ENCODE data around the gene ADIPOR2. TPM values are rescaled to one million over a fixed set of nuclear protein-coding genes. Genes with fewer than 3 reads are reported as not detected.
A peak's percentile ranks its signal among the peaks of the same experiment; 100 is the strongest.

ADIPOR2 gene, protein sequence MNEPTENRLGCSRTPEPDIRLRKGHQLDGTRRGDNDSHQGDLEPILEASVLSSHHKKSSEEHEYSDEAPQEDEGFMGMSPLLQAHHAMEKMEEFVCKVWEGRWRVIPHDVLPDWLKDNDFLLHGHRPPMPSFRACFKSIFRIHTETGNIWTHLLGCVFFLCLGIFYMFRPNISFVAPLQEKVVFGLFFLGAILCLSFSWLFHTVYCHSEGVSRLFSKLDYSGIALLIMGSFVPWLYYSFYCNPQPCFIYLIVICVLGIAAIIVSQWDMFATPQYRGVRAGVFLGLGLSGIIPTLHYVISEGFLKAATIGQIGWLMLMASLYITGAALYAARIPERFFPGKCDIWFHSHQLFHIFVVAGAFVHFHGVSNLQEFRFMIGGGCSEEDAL
- 10 to 100 TPM; 50.2 to 51.3 TPM for total RNA-seq

DNA sequence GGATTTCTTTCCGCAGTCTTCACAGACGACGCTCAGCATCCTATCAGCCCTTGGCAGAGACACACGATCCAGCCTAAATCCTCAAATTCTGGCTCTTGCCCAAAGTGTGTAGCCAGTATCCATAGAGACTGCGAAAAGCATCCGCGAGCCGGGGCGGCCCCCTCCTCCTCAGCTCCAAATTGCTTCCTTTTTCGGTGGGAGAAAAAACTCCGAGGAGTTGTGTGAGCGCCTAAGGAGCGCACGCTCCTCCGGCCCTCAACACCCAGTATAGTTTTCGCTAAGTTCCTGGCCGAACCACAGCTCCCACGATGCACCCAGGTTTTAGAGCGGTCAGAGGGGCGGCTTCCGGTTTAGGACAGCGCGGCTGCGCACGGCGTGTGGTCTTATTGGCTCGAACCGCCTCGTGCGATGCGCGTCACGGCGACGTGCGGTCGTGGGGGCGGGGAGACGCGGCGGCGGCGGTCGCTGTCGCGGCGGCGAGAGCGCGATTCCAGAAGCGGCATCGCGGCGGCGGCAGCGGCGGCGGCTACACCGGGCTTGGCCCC, at the start of gene ADIPOR2:
ADIPOR2 (plus strand) TSS at position 493 of the 545 bp plus-strand sequence. CDS start 63,274 bp downstream, outside the sequence.
- Mint-ChIP-seq H3K4me1 (peaks cover 29% of the 10 kb centered on the region), H3K36me3 (peaks cover 4% of the 10 kb centered on the region), H3K27ac (peak within 1 kb of the TSS; percentile 95), H3K9me3 (no peaks in the 10 kb centered on the region), H3K27me3 (peaks cover 2% of the 10 kb centered on the region), H3K4me3 (peak within 1 kb of the TSS; percentile 96)
- POLR2A ChIA-PET, result interaction anchor here (0.5 to 2.4 kb wide), 10 partner anchors 9 to 106 kb away, joined by 3 to 13 read pairs (median 4); no protein-coding TSS in a partner anchor
- ATAC-seq (ENCODE audit: low read depth) (peak; percentile 99), DNase-seq (peak; percentile 96)

DNA sequence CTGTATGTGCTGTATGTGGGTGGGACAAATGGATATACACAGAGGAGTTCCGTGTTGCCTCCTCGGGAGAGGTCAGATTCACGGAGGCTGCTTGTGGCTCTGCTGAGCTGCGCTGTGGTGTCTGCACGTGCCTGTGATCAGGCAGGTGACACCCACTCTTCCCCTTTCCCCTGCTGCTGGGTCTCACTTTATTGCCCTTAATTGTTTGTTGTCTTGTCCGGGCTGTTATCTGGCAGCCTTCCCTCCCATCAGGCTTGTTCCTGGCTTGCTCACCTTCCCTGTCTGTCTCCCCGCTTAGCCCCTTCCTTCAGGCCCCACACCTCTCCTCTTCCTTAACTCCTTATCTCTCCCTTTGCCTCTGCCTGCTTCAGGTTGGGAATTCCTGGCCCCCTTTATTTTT, 48.4 kb upstream of the ADIPOR2 start:
- Mint-ChIP-seq H3K9me3 (no peaks in the 10 kb centered on the region), H3K4me1 (peaks cover 12% of the 10 kb centered on the region), H3K27ac (no peak overlapping the region), H3K4me3 (no peak overlapping the region), H3K27me3 (peaks cover 8% of the 10 kb centered on the region), H3K36me3 (no peaks in the 10 kb centered on the region)
- DNase-seq (no peak), ATAC-seq (ENCODE audit: low read depth) (no peak)
- POLR2A ChIA-PET, result no interaction called here

DNA sequence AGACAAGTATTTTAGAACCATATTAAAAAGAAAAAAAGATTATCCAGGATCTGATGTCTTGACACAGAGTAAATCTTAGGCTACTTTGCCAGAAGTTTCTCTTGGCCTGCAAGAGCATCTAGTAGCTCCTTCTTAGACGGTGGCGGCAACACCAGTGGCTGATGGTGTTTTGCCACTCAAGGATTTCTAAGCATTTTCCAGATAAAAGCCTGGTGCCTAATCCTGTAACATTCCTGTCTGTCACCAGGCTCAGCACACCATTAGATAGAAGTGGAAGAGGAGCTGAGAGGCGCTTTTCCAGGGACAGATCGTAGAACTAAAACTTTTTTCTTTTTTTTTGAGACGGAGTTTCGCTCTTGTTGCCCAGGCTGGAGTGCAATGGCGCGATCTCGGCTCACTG, 47.8 kb upstream of the ADIPOR2 start:
- no peak for ATAC-seq (ENCODE audit: low read depth)

DNA sequence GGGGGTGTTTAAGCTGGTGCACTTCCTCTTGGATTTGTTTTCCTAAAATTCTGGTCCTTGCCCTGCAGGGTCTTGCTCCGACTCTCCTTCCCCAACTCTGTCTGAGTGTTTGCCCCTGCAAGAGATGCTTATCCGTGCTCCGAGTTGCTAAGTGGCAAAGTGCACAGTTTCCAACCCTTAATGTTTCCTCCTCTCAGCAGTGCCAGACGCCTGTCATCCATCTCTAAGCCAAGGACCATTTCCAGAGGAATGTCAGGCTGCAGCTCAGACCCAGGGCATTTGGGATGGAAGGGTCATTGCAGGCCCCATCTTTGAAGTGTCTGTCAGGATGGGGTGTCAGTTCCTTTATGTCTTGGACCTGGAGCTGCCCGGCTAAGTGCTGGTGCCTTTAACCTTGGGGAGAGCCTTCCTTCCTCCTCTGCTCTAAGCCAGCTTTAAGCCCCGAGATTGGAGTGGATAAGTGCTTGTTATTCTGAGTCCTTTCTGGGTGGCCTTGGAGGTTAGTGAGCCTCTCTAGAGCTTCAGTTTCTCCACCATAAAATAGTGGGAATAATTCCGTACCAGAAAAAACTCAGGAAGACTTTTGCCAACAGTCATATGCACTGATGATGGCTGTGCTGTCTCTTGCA, 46.9 kb upstream of the ADIPOR2 start:
- ATAC-seq (ENCODE audit: low read depth) (no peak), DNase-seq (no peak)
- H3K36me3 Mint-ChIP-seq, result no peaks in the 10 kb centered on the region
- H3K9me3 Mint-ChIP-seq, result no peaks in the 10 kb centered on the region
- no peak overlapping the region for H3K27ac Mint-ChIP-seq
- POLR2A ChIA-PET, result interaction anchor here (0.6 kb wide), 1 partner anchor 42 kb away, joined by 3 read pairs; no protein-coding TSS in a partner anchor
- H3K4me3 Mint-ChIP-seq, result no peak overlapping the region
- H3K4me1 Mint-ChIP-seq, result peaks cover 13% of the 10 kb centered on the region
- H3K27me3 Mint-ChIP-seq, result peaks cover 18% of the 10 kb centered on the region

More for the DNA sequence above, 47.8 kb upstream of the ADIPOR2 start:
- Mint-ChIP-seq H3K4me3 (no peak overlapping the region), H3K27ac (no peak overlapping the region), H3K27me3 (peaks cover 11% of the 10 kb centered on the region), H3K36me3 (no peaks in the 10 kb centered on the region), H3K9me3 (no peaks in the 10 kb centered on the region), H3K4me1 (peaks cover 13% of the 10 kb centered on the region)
- POLR2A ChIA-PET, result no interaction called here
- DNase-seq, result no peak

DNA sequence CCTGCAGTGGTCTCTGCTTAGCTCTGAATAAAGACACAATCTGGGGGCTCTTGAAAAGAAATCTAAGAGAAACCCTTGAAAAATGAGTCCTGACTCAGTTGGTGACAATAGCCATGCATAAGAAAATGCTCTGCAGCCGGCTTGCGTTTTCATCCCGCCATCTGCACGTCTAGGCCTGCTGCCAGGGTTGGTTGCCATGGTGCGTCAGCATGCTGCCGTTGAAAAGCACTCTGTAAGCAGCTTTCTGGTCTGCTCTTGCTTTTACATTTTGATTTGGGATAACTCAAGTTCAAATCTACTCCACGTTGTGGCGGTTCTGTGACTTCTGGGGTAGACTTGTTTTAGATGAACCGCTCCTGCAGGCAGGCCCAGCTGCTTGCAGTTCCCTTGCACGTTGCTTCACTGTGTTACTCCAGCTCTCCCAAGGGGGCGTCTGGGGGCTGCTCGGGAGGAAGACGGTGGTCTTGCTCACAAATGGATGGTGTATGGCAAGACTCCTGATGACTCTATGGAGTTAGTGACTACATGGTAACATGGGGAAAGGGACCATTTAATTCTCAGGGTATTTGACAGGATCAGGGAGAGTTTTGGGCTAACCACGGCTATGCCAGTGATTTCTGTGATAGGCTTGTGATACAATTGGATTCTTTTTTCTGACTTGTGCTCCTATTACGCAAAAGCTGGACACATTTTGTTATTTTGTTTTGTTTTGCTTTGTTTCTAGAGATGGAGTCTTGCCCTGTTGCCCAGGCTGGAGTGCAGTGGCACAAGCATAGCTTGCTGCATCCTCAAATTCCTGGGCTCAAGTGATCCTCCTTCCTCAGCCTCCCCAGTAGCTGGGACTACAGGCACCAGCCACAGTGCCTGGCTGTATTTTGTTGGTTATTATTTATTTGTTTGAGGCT, 46.1 kb upstream of the ADIPOR2 start:
- Mint-ChIP-seq H3K27me3 (peaks cover 26% of the 10 kb centered on the region), H3K27ac (no peak overlapping the region), H3K36me3 (no peaks in the 10 kb centered on the region), H3K9me3 (no peaks in the 10 kb centered on the region), H3K4me1 (peaks cover 13% of the 10 kb centered on the region), H3K4me3 (no peak overlapping the region)
- DNase-seq (no peak), ATAC-seq (ENCODE audit: low read depth) (no peak)
- POLR2A ChIA-PET, result interaction anchor here (0.6 kb wide), 1 partner anchor 43 kb away, joined by 3 read pairs; no protein-coding TSS in a partner anchor

DNA sequence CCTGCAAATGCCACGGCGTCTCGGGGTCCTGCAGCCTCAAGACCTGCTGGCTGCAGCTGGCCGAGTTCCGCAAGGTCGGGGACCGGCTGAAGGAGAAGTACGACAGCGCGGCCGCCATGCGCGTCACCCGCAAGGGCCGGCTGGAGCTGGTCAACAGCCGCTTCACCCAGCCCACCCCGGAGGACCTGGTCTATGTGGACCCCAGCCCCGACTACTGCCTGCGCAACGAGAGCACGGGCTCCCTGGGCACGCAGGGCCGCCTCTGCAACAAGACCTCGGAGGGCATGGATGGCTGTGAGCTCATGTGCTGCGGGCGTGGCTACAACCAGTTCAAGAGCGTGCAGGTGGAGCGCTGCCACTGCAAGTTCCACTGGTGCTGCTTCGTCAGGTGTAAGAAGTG, 45.1 kb upstream of the ADIPOR2 start:
- no peaks in the 10 kb centered on the region for H3K9me3 Mint-ChIP-seq
- no peaks in the 10 kb centered on the region for H3K36me3 Mint-ChIP-seq
- no peak overlapping the region for H3K27ac Mint-ChIP-seq
- DNase-seq (no peak), ATAC-seq (ENCODE audit: low read depth) (no peak)
- no peak overlapping the region for H3K4me3 Mint-ChIP-seq
- peaks cover 13% of the 10 kb centered on the region for H3K4me1 Mint-ChIP-seq
- peaks cover 31% of the 10 kb centered on the region for H3K27me3 Mint-ChIP-seq
- POLR2A ChIA-PET, result no interaction called here

DNA sequence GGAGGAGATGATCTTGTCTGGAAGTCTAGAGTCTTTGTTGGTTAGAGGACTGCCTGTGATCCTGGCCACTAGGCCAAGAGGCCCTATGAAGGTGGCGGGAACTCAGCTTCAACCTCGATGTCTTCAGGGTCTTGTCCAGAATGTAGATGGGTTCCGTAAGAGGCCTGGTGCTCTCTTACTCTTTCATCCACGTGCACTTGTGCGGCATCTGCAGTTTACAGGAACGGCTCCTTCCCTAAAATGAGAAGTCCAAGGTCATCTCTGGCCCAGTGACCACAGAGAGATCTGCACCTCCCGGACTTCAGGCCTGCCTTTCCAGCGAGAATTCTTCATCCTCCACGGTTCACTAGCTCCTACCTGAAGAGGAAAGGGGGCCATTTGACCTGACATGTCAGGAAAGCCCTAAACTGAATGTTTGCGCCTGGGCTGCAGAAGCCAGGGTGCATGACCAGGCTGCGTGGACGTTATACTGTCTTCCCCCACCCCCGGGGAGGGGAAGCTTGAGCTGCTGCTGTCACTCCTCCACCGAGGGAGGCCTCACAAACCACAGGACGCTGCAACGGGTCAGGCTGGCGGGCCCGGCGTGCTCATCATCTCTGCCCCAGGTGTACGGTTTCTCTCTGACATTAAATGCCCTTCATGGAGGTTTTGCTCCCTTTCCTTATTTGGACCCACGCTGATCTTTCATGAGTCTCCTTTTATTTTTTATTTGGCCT, 44.1 kb upstream of the ADIPOR2 start:
- Mint-ChIP-seq H3K9me3 (no peaks in the 10 kb centered on the region), H3K36me3 (no peaks in the 10 kb centered on the region), H3K27ac (no peak overlapping the region), H3K27me3 (peaks cover 36% of the 10 kb centered on the region), H3K4me3 (no peak overlapping the region), H3K4me1 (peaks cover 13% of the 10 kb centered on the region)
- ATAC-seq (ENCODE audit: low read depth) (peak; percentile 36), DNase-seq (no peak)
- POLR2A ChIA-PET, result interaction anchor here (0.6 kb wide), 1 partner anchor 64 kb away, joined by 3 read pairs; no protein-coding TSS in a partner anchor

DNA sequence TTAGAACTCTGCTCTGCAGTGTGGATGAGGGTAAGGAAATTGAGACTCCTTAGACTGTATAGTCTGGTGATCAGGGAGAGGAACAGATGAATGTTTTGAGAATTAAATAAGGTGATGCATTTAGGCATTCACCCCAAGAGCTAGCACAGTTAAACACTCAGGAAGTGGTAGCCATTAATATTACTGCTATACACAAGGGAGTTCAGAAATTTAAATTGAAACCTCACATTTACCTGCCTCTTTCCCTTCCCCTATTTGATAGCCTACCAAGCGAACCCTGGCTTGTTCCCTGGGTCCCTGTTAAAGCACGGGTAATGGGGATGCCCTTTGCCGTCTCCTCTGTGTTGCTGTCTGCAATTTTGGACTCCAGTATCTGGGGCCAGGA, 43.6 kb upstream of the ADIPOR2 start:
- Mint-ChIP-seq H3K4me3 (no peak overlapping the region), H3K4me1 (peaks cover 13% of the 10 kb centered on the region), H3K27ac (no peak overlapping the region), H3K27me3 (peaks cover 41% of the 10 kb centered on the region), H3K36me3 (no peaks in the 10 kb centered on the region), H3K9me3 (no peaks in the 10 kb centered on the region)
- no peak for DNase-seq
- ATAC-seq (ENCODE audit: low read depth), result peak; percentile 26
- POLR2A ChIA-PET, result interaction anchor here (0.6 kb wide), 1 partner anchor 64 kb away, joined by 3 read pairs; no protein-coding TSS in a partner anchor

DNA sequence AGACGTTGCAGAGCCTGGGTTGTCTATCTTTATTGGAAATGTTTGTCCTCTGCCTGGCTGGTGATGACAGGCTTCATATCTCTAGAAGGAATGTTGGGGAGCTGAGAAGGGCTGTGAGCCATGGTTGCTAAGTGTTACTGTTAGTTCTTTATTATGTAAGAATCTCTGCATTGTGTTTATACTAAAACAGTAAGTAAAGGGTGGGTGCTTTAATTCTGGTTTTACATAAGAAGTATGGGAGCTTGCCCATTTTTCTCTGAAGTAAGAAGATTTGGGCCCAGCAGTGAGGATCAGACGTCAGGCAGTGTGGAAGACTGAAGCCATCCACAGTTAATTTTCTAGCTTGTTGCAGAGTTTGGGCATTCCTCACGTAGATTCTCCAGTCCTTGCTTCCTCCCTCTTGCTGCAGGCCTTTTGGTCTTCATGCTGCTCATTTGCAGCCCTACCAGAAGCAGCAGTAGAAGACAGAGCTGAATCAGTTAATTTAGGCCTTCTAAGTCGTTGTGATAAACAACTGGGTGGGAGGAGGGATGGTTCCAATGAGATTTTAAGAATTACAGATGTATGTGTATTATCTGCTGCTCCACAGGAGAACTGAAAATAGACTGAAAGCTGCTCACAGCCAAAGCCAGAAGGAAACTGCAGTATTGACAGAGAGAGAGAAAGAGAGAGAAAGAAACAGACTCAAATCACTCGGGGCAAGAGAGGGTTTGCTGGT, 40.5 kb upstream of the ADIPOR2 start:
- Mint-ChIP-seq H3K27ac (no peak overlapping the region), H3K9me3 (no peaks in the 10 kb centered on the region), H3K4me1 (peaks cover 12% of the 10 kb centered on the region), H3K4me3 (no peak overlapping the region), H3K36me3 (no peaks in the 10 kb centered on the region), H3K27me3 (peaks cover 46% of the 10 kb centered on the region)
- DNase-seq (no peak), ATAC-seq (ENCODE audit: low read depth) (no peak)
- POLR2A ChIA-PET, result no interaction called here

DNA sequence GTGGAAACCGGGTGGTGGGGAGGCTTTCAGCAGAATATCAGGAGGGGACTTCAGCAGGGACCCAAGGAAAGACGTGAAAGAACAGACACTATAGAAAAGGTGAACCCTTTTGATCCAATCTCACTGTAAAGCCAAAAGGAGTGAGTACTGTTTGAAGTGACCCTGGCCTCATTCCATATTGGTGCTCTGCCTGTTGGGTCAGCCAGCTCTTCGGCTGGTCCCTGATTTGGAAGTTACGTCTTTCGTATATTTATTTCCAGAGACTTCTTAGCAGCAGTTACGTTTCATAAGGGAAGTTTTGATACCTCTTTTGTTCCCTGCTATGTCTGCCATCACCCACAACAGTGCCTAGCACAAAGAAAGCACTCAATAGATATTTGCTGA, 39.9 kb upstream of the ADIPOR2 start:
- Mint-ChIP-seq H3K36me3 (no peaks in the 10 kb centered on the region), H3K4me1 (peaks cover 11% of the 10 kb centered on the region), H3K27ac (no peak overlapping the region), H3K9me3 (no peaks in the 10 kb centered on the region), H3K27me3 (peaks cover 46% of the 10 kb centered on the region), H3K4me3 (no peak overlapping the region)
- no peak for DNase-seq
- ATAC-seq (ENCODE audit: low read depth), result no peak
- POLR2A ChIA-PET, result no interaction called here

DNA sequence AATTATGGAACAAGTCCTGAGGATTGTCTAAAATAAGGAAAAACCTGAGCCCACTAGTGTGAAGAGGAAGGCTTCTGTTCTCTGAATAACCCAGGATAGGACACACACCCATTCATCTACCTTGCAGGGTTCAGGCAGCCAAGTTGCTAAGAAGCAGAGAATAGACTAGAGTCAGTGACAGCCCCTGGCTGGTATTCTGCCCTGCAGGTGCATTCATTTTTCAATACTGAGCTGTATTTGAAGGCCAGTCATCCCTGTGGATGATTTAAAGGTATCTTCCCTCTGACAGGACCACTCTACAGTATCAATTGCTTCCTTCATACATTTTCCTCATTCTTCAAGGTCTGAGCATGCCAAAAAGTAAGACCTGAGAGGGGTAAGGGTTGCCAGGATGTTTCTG, 38.9 kb upstream of the ADIPOR2 start:
- Mint-ChIP-seq H3K27ac (no peak overlapping the region), H3K4me3 (no peak overlapping the region), H3K4me1 (peaks cover 8% of the 10 kb centered on the region), H3K36me3 (no peaks in the 10 kb centered on the region), H3K9me3 (no peaks in the 10 kb centered on the region), H3K27me3 (peaks cover 46% of the 10 kb centered on the region)
- ATAC-seq (ENCODE audit: low read depth) (no peak), DNase-seq (no peak)
- POLR2A ChIA-PET, result interaction anchor here (1.1 to 2.1 kb wide), 2 partner anchors 35 to 139 kb away, joined by 5 to 12 read pairs; no protein-coding TSS in a partner anchor

DNA sequence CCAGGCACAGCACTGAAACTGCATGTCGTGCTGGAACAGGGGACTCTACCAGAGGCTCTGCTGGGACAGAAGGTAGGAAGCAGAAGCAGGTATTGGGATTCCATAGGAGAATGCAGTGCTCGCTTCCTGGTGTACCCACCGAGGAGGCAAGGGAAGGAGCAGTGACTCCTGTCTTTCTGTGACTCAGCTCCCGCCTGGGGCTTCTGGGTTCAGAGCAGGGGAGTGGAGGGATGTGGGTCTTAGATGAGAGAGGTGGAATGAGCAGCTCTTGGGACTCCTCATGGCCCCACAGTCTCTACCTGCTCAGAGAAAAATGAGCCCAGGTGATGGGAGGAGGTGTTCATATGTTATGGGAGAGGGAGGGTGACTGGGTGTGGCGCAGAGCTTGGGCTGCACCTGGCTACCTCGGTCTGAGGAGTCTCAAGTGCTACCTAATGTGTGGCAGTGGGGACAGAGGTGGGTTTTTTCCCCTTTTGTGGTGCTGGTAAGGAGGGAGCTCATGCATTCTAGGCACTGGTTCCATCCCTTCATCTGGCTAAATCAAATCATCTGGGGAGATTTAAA, 35.6 kb upstream of the ADIPOR2 start:
- ATAC-seq (ENCODE audit: low read depth), result no peak
- Mint-ChIP-seq H3K4me1 (peaks cover 3% of the 10 kb centered on the region), H3K27ac (no peak overlapping the region), H3K9me3 (no peaks in the 10 kb centered on the region), H3K4me3 (no peak overlapping the region), H3K27me3 (peaks cover 18% of the 10 kb centered on the region), H3K36me3 (no peaks in the 10 kb centered on the region)
- DNase-seq, result no peak
- POLR2A ChIA-PET, result interaction anchor here (0.7 to 1.5 kb wide), 2 partner anchors 36 to 135 kb away, joined by 3 read pairs; partner anchors contain the start of gene ADIPOR2

Measured in activated naive CD8-positive, alpha-beta T cell treated with anti-CD3 and anti-CD28 coated beads, Interleukin-2, amount 10 ng/mL, durations not matched to agents 7 days and 5 days (primary cell).